Measurements from ENCODE around the gene CFI. TPM values are rescaled to one million over a fixed set of nuclear protein-coding genes. Genes with fewer than 3 reads are reported as not detected.

CFI gene
- total and polyA plus RNA-seq, 2 donors (not counting 1 experiment from before 2014, with no cell fraction given): not detected

DNA sequence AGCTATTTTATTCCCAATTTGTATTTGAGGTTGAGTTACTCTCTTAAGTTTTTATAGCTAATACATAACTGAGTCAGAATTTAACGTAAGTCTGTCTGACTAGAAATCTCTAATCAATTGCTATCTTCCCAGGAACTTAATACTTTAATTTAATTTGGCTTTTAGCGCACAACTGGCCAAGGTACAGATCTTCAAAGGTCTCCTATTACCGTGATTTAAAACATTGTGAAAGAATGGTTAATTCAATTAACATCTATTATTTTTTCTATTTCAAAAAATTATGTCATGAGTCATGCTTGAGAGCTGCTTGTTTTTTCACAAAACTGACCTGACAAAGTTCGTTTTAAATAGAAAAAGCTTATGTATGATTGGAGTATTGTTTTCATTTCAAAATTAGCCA lies 49.9 kb downstream of the CFI start:
- no peak overlapping the region for H3K27ac Mint-ChIP-seq
- Histone ChIP-seq H4K20me1 (ENCODE audit: control insufficient read depth, insufficient read depth, low read length, poor library complexity, severe bottlenecking) (no peaks in the 10 kb centered on the region), H3K4me1 (ENCODE audit: control insufficient read depth in 2 of 2, insufficient read depth in 2 of 2, low read length in 2 of 2) (no peaks in the 10 kb centered on the region), H3K4me2 (replicated peaks; ENCODE audit: low read depth, low read length, poor library complexity, severe bottlenecking) (no peak overlapping the region), H2AFZ (ENCODE audit: insufficient read depth, low read depth, low read length, poor library complexity, severe bottlenecking) (no peak overlapping the region), H3K27ac (ENCODE audit: low read length in 2 of 2) (no peak overlapping the region), H3K36me3 (replicated peaks in 1 of 2; ENCODE audit: control extremely low read depth in 1 of 2, control insufficient read depth in 1 of 2, extremely low read depth in 1 of 2, insufficient read depth in 2 of 2, low read length in 1 of 2) (no peaks in the 10 kb centered on the region), H3K27me3 (replicated peaks in 1 of 4; ENCODE audit: control extremely low read depth in 1 of 4, control insufficient read depth in 3 of 4, insufficient read depth in 4 of 4, low read length in 3 of 4) (no peaks in the 10 kb centered on the region), H3K79me2 (ENCODE audit: control insufficient read depth, insufficient read depth, low read length) (no peaks in the 10 kb centered on the region), H3K4me3 (ENCODE audit: control extremely low read depth in 1 of 5, extremely low read depth in 1 of 5, insufficient read depth in 1 of 5, low read depth in 2 of 5, low read length in 4 of 5) (no peak overlapping the region), H3K9me3 (ENCODE audit: control extremely low read depth in 1 of 3, control insufficient read depth in 2 of 3, insufficient read depth in 1 of 3, low read length in 2 of 3) (peaks cover 0 to 1% (median 0%) of the 10 kb centered on the region in 3 donors), H3K9ac (ENCODE audit: low read length) (no peak overlapping the region)
- DNase-seq (no peak), ATAC-seq (ENCODE audit: low read depth) (no peak)
- WGBS (ENCODE audit: insufficient coverage): no CpG with 5 or more reads among the region's 4 CpGs
- TF ChIP-seq, protein P1, sequence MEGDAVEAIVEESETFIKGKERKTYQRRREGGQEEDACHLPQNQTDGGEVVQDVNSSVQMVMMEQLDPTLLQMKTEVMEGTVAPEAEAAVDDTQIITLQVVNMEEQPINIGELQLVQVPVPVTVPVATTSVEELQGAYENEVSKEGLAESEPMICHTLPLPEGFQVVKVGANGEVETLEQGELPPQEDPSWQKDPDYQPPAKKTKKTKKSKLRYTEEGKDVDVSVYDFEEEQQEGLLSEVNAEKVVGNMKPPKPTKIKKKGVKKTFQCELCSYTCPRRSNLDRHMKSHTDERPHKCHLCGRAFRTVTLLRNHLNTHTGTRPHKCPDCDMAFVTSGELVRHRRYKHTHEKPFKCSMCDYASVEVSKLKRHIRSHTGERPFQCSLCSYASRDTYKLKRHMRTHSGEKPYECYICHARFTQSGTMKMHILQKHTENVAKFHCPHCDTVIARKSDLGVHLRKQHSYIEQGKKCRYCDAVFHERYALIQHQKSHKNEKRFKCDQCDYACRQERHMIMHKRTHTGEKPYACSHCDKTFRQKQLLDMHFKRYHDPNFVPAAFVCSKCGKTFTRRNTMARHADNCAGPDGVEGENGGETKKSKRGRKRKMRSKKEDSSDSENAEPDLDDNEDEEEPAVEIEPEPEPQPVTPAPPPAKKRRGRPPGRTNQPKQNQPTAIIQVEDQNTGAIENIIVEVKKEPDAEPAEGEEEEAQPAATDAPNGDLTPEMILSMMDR (IDR thresholded peaks at IDR 0.05): no peak
- no peak for TF ChIP-seq EZH2 (IDR thresholded peaks at IDR 0.05; ENCODE audit: borderline replicate concordance, insufficient read depth, low read depth, low read length, poor library complexity, severe bottlenecking)
- no peaks in the 10 kb centered on the region for H3K9me3 Mint-ChIP-seq (ENCODE audit: insufficient read depth)
- ChIA-PET CTCF (no interaction called here), POLR2A (no interaction called here)
- intact Hi-C loops (cut with micrococcal nuclease): no loop called here
- peaks cover 22% of the 10 kb centered on the region for H3K27me3 Mint-ChIP-seq
- H3K4me1 Mint-ChIP-seq: no peaks in the 10 kb centered on the region
- H3K4me3 Mint-ChIP-seq: no peak overlapping the region

DNA sequence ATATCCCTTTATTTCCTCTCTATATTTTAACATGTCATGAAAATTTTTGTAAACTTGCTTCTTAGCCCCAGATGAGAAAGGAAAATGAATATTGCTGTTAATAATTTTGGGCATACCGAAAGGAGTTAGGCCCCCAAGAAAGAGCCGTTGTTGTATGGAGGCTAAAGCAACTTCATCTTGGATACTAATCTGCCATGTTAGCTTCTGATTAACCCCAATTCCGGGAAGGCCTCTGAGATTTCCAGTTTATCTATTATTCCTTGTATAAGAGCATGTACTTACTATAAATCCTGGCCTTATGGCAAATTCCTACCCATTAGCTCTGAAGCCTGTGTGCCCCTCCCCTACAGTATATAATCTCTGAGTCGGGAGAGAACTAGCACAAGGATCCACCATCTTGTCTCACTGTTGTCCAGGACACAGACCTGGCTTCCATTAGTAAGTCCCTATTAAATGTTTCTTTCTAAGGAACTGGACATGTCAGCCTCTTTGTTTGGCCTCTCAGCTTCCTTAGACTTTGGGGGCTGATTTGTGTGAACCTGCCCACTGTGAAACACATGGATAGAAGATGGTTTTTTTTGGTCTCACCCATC lies 51.1 kb downstream of the CFI start:
- Histone ChIP-seq H3K9me3 (ENCODE audit: control extremely low read depth in 1 of 3, control insufficient read depth in 2 of 3, insufficient read depth in 1 of 3, low read length in 2 of 3) (no peaks in the 10 kb centered on the region), H3K4me1 (ENCODE audit: control insufficient read depth in 2 of 2, insufficient read depth in 2 of 2, low read length in 2 of 2) (no peaks in the 10 kb centered on the region), H3K36me3 (replicated peaks in 1 of 2; ENCODE audit: control extremely low read depth in 1 of 2, control insufficient read depth in 1 of 2, extremely low read depth in 1 of 2, insufficient read depth in 2 of 2, low read length in 1 of 2) (no peaks in the 10 kb centered on the region), H3K79me2 (ENCODE audit: control insufficient read depth, insufficient read depth, low read length) (no peaks in the 10 kb centered on the region), H3K27me3 (replicated peaks in 1 of 4; ENCODE audit: control extremely low read depth in 1 of 4, control insufficient read depth in 3 of 4, insufficient read depth in 4 of 4, low read length in 3 of 4) (peaks cover 0 to 4% (median 0%) of the 10 kb centered on the region in 4 experiments), H3K4me3 (ENCODE audit: control extremely low read depth in 1 of 5, extremely low read depth in 1 of 5, insufficient read depth in 1 of 5, low read depth in 2 of 5, low read length in 4 of 5) (no peak overlapping the region), H3K27ac (ENCODE audit: low read length in 2 of 2) (no peak overlapping the region), H3K9ac (ENCODE audit: low read length) (no peak overlapping the region), H3K4me2 (replicated peaks; ENCODE audit: low read depth, low read length, poor library complexity, severe bottlenecking) (no peak overlapping the region), H2AFZ (ENCODE audit: insufficient read depth, low read depth, low read length, poor library complexity, severe bottlenecking) (no peak overlapping the region), H4K20me1 (ENCODE audit: control insufficient read depth, insufficient read depth, low read length, poor library complexity, severe bottlenecking) (no peaks in the 10 kb centered on the region)
- intact Hi-C loops (cut with micrococcal nuclease): no loop called here
- Mint-ChIP-seq H3K4me3 (no peak overlapping the region), H3K27ac (no peak overlapping the region), H3K9me3 (ENCODE audit: insufficient read depth) (no peaks in the 10 kb centered on the region), H3K4me1 (no peaks in the 10 kb centered on the region), H3K27me3 (peaks cover 26% of the 10 kb centered on the region)
- ATAC-seq (ENCODE audit: low read depth) (no peak), DNase-seq (no peak)
- CTCF ChIA-PET: no interaction called here
- POLR2A ChIA-PET: no interaction called here
- TF ChIP-seq EZH2 (IDR thresholded peaks at IDR 0.05; ENCODE audit: borderline replicate concordance, insufficient read depth, low read depth, low read length, poor library complexity, severe bottlenecking): no peak
- TF ChIP-seq, protein P1 (IDR thresholded peaks at IDR 0.05): no peak
- WGBS (ENCODE audit: insufficient coverage): 80% methylated on average over 1 of the region's 4 CpGs
